Fibroblast of skin of scalp (primary cell): ENCODE data around the gene PCGF3.
"Not testable (repeated sequence)": the region's sequence is repeated elsewhere in the genome, so short reads cannot be mapped to it uniquely, and the experiment has no call there.

Experiments
- DNase-seq: peaks from one replicate; pipeline ENCODE4 v3.0.0-alpha.2; 2013

Gene PCGF3

DNA sequence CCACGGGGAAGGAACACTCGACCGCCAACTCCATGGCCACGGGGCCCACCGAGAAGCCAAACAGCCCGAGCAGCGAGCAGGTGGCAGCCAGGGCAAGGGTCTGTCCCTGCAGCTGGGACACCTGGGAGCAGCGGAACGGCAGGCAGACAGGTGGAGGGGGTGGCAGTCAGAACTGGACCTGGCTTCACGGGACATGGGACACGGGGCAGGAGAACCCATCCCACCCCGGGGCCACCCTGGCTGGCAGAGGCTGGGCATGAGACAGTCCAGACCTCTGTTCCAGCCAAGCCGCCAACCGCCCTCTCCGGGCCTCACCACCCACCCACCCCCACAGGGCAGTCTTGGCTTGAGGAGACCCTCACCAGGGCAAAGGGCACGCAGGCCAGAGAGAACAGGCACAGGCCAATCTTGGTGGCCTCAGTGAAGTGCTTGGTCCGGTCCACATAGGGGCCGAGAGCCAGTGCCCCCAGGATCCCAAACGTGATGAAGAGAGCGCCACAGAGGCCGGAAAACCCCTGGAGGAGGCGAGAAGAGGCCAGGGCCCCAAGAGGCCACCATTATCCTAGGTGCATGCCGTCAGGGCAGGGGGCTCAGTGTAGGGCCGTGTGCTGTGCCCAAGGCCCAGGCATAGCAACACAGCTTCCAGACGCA is 22.3 kb upstream of the PCGF3 start:
- DNase-seq, result no peak

GRCh38 chr4:683982-684622 is 21.5 kb upstream of the PCGF3 start:
- peak; percentile 57 for DNase-seq

DNA sequence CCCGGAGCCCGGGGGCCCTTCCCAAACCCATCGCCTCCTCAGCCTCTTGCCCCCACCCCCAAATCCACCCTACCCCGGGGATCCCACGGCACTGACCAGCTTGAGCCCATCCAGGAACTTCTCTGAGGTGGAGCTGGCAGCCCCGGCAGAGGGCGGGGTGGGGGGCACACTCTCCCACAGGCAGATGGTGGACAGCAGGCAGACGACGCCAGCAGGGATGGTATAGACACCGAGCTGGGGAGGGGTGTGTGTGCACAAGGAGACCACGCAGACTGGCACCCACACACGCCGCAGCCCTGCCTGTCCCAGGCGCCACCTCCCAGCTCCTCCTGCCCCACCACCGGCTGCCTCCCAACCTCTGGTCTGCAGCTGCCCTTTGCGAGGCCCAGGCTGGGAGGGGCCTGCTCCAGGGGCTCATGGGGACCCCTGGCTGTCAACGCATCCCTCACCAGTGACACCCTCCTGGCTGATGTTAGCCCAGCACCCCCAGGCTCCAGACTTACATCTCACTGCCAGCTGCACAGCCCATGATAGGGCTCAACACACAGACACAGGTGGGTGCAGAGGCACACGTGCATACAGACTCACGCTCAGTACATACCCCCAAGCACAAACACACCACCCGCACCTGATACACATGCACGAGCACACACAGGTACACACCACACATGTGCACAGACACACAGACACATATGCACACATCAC is 20.9 kb upstream of the PCGF3 start:
- DNase-seq, result no peak

- DNase-seq, result no peak
Measured at GRCh38 chr4:685679-686412, 19.8 kb upstream of the PCGF3 start.

GRCh38 chr4:686413-687040 is 19.1 kb upstream of the PCGF3 start:
- DNase-seq, result no peak

- peak; percentile 54 for DNase-seq
Measured at GRCh38 chr4:687048-687970, 18.3 kb upstream of the PCGF3 start.

DNA sequence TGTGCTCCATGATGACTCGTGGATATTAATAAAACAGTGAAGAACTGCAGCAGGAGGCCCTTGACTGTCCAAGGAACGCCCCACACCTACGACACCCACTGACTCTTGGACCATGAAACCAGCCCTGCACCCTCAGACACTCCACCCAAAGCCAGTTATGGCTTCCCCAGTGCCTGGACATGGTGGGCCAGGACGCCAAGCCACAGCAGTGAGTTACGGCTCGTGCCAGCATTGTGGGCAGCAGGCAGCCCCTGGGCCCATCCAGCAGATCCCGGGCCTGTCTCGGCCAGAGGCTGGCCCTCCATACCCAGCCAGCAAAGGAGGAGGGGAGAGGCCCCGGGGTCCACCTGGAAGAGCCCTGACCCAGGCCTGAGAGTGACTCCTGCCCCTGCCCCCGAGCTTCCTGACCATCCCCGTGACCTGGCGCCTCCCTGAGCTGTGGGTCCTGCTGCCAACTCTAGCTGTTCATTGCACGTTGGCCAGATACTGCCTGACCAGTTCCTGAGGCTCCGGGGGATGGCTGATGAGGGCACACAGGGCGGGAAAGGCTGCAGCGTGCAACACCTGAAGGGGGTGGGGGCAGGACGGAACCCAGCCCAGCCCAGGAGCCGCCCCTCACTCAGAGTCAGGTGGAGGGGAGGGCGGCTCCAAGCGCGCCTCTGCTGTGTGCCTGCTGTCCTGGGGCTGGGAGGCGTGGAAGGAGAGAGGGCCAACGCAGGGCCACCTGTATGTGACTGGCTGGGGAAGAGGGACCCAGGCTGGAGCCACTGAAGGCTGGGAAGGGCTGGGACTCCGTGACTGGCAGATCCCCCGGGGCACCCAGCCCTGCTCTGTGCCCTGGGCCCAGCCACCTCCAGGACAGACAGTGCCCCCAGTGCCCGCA is 17.4 kb upstream of the PCGF3 start:
- DNase-seq, result no peak

GRCh38 chr4:688854-689681 is 16.6 kb upstream of the PCGF3 start, which contains the start of gene SLC49A3:
Gene SLC49A3, minus strand, starts transcription at chr4:689151. Its CDS starts 24 bp downstream, at chr4:689127.
- no peak for DNase-seq

DNA sequence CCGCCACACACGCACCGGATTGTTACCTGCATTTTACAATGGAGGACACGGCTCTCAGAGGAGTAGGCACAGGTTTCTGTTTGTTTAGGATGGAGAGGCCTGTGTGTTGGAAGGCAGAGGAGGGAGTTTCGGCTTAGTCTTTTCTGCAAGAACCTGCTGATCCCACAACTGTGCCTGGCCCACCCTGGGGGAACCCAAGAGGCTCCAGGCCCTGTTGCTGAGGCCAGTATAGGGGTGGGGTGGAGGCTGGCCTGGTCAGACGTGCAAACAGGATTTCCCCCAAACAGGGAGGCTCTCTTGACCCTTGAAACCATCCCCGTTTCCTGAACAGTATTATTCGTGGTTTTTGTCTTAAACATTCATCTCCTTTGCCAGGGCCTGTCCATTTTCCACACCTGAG is 15.9 kb upstream of the PCGF3 start:
- DNase-seq, result no peak

DNA sequence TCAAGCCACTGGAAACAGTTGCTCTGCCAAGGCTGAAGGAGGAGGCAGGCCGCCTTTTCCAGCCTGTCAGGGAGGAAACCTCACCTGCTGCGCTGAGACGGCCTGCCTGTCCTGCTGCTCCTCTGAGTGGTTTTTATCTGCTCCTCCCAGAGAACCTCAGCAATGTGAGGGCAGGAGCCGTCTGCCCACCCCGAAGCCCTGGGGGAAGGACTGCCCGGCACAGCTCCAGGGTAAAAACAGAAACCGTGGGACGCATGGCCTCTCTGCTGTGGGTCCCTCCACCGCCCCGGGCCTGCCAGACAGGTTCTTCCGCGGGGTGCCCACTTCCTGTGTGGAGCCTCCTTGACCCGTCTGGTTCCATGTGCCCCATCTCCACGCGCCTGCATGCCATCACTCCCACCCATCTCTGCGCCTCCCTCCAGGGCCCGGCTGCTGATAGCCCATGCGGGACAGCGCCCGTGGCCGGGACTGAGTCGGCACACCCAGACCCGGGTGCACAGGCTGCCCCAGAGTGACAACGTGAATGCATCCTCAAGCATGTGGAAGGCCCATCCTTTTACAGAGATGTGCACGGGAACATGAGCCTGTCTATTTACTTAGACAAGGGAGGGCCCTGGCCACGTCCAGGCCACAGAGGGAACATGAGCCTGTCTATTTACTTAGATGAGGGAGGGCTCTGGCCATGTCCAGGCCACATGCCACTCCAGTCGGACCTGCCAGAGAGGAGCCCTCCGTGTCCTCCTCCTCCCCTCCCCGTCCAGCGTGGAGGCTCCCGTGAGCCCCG is 12.7 kb upstream of the PCGF3 start:
- DNase-seq, result no peak

DNA sequence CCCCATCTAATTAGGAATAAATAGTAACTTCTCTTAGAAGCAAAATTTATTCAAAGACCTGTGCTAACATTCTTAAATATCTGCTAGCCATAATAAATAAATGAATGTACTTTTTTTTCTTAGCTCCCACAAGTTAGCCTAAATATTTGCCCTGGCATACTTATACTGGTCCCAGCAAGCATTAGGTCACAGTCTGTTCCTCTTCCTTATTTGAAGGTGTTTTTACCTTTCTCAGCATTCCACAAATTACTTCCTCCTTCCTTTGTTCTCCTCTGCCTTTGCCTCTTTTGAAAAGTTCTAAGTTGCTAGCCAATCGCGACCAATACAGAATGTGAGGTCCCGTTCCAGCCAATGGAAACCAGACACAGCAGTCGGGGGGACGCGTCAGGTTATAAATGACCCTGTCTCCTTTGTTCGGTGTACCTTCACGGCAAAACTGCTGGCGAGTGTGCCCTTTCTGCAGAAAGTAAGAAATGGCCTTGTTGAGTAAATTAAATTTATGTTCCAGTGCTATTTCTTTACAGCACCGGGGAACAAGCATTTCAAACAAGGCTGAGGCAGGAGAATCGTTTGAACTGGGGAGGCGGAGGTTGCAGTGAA is 11.2 kb upstream of the PCGF3 start:
- not testable (repeated sequence) for DNase-seq

DNA sequence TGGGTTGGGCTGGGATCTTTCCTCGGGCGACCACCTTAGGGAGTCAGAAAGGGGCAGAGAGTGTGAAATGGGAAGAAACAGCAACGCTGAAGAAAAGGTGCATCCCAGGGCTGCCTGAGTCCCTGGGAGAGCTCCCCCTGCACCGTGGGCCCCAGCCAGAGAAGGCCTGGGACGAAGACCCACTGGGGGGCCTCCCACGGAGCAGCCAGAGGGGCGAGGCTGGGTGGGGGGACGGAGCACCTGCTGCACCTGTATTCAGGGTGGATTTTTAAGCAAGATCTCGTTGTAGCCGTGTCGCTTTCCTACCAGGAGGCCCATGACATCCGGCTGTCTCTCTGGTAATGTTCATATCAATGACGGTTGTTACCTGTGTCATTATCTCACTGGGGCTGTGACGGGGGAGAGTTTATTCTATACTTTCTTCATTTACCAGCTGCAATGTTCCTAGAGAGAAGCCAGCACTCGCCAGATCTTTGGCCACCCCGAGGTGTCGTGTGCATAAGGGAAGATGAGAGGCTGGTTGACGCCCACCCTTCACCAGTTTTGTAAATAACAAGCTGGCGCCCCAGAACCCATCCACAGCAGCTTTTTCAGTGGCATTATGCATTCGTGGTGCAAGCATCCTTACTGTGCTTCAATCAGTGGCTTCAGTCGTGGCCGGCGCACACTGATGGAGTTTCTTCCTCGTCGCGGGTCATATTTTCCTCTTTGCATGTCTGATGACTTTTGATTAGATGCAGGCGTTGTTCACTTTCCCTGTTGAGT is 5.6 kb upstream of the PCGF3 start:
- DNase-seq, result no peak

DNA sequence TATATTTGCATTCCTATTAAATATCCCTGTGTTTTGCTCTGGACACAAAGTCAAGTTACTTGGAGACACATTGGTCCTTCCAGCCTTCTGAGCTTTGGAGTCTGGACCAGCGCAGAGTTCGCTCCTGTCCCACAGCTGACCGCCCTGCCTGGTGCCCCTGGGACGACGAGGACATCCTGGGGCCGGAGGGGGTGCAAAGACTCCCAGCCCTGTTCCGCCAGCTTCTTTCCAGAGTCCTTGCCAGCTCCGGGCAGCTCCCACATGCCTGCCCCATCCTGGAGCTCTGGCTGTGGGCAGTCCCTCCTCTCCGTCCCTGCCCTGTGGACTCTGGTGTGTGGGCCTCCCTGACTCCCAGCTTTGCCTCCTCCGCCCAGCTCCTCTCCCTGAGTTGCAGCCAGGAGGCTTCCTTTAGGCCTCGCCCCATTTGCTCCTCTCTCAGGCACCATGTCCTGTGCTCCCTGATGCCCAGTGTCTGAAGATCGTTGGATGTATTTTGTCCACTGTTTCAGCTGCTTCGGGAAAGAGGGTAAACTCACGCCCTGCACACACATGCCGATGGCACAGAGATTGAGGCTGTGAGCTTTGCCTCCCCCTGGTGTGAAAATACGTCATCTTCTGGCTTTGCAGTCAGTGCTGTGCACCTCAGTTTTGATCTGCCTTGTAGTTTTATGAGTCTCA is 4.9 kb upstream of the PCGF3 start:
- DNase-seq, result no peak

- no peak for DNase-seq
Measured at GRCh38 chr4:702618-703048, 3.0 kb upstream of the PCGF3 start.

DNA sequence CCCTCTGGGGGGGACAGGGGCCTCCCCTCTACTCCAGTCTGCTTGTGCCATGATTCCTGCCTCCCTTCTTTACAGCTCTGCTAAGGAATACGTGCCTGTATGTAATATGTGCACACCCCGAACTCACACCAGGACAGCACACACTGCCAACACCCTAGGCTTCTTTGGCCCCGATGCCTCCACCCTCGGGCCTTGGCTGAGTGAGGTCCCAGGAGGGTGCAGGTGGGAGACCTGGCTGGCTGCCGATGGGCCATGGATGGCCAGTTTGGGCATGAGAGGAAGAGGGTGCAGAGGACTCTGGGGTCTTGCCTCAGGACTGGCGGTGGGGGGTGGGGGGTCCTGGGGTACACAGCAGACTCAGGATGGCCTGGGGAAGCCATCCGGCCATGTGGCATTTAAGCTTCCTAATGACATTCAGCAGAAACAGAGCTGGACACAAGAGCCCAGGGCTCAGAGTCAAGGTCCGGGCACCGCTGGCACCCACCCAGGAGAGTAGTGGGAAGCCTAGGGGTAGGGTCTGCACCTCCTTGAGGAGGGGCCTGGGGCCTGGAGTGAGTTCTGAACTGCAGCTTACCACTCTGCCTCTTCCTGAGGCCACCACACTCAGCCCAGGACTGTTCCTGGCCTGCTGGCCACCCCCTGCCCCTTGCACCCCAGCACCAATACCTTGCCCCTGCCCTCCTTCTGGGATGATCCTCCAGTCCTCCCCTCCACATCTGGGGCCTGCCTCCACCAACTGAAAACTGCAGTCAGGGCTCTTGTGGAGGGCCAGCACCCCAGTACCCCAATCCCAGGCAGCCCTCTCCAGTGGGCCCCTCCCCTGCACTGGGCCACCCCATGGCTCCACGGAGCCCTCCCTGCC is 2.1 kb upstream of the PCGF3 start:
- DNase-seq, result no peak
